HG03457 (cell line): ENCODE measurements around the gene RAMP2.
"Not testable (repeated sequence)": the region's sequence is repeated elsewhere in the genome, so short reads cannot be mapped to it uniquely, and the experiment has no call there.

Experiments
- ATAC-seq: cut with Tn5 transposase; IDR thresholded peaks from one replicate; pipeline ENCODE4 v1.9.1; 2021; ENCODE audit warnings: moderate number of reproducible peaks; ENCODE audit not compliant: unreplicated experiment

RAMP2 gene

GRCh38 chr17:42760652-42761581, at the start of gene RAMP2:
TSS of gene RAMP2 (plus strand) at chr17:42761227. CDS start at chr17:42761262, 35 bp downstream.
- ATAC-seq = no peak

DNA sequence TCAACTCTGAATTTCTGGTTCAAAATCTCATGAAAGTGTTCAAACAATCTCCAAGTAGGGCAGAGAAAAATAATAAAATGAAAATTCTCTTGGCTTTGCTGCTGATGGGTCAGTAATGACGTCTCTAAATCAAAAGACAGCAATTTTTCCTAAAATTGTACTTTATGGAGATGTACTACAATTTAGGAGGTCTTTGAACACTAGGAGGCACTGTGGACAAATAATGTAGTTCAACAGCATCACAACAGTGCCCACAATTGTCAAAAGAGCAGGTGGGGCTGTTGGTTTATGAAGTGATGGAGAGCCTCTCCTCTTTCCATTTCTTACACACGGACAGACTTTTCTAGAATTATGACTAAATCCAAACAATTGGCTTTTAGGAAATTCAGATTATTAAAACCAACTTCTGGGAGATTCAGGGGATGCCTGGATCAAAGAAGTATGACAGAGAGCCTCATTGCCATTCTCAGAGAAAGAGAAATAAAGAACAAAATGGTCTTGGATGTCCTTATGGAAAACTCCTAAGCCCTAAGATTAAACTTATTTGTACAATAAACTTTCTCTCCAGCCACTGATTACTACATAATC, 39.9 kb upstream of the RAMP2 start:
- no peak for ATAC-seq

DNA sequence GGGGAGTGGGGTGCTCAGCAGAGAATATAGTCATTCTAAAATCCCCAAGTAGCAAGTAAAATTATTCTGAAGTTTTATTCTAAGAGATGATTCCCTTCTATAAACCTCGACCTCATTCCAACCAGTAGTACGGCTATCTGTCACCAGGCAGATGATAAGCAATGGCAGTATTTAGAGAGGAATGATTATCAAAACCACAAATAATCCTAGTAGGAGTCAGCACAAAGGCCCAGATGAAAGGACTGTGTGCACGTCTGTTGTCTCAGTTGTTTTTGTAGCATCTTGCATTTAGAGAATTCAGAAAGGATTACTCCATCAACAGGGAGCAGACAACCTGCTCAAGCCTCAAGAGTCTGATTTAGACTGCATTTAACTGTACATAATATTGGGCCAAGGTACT, 37.4 kb upstream of the RAMP2 start:
- no peak for ATAC-seq

GRCh38 chr17:42725143-42725542, 35.9 kb upstream of the RAMP2 start:
- no peak for ATAC-seq

GRCh38 chr17:42740699-42741098, 20.3 kb upstream of the RAMP2 start:
- ATAC-seq = no peak

DNA sequence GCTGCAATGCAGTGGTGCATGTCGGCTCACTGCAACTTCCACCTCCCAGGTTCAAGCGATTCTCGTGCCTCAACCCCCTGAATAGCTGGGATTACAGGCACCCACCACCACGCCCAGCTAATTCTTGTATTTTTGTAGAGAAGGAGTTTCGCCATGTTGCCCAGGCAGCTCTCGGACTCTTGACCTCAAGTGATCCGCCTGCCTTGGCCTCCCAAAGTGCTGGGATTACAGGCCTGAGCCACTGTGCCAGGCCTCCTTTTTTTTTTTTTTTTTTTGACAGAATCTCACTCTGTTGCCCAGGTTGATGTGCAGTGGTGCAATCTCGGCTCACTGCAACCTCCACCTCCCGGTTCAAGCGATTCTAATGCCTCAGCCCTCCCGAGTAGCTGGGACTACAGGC, 18.1 kb upstream of the RAMP2 start:
- ATAC-seq = not testable (repeated sequence)

GRCh38 chr17:42743595-42744282, 17.3 kb upstream of the RAMP2 start:
- ATAC-seq = no peak

DNA sequence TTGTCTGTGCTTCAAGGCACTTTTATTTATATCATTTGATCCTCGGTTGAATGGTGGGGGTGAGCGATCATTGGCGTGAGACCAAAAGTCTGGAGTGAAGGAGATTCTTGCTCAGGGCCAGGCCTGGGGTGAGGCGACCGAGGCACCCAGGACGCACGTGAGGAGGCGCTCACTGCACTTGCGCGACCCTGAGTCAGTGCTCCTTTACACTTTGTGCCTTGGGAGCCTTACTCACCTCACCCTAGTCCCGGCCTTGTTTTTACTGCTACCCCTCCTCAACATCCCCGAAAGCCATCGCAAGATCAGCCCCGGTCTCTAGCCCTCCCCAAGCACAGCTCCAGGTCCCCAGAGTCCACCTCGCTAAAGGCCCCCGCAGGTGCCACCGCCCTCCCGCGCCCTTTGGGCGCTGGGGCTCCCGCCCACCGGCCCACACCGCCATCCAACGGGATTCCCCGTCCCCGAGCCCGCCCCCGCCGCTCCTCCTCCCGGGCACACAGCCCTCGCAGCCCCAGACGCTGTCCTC, 16.7 kb upstream of the RAMP2 start:
- ATAC-seq = peak; percentile 34

DNA sequence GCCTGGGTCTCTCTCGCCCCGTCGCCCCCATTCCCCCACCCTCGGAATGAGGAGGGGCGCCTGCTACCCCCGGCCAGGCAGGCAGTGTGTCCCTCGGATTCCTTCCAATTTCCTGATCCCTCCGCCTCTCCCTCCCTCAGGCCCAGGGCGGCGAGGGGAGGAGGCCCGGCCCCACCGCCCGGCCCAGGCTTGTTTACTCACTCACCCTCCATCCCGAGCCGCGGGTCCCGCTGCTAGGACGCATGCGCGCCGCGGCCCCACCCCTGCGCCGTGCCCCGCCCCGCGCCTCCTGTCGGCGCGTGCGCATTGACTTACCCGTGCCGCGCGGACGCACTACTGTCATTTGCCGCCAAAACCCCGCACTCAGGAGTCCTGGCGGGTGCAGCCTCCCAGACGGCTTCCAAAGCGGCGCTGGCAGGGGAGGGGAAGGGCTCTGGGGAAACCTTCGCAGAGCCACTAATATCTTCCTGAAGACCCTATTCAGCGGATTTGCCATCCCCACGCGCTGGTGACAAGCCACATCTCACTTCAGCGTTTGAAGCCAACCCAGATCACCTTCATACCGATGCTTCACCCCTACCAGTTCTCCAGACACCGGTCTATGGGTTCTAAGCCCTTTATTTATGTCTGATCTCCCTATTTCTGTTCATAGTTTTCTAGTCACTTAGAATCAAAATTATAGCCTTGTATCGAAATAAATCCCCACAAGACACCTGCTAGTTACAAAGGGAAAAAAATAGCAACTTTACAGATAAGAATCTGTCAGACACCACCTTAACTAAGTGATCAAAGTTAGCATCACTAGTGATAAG, 16.0 kb upstream of the RAMP2 start, which contains the start of gene EZH1:
EZH1 (minus strand) TSS at position 235 of the 812 bp plus-strand sequence. CDS start 16,099 bp downstream, outside the sequence.
- ATAC-seq = peak; percentile 72

- no peak for ATAC-seq
Measured at GRCh38 chr17:42748202-42748907, 12.7 kb upstream of the RAMP2 start.

DNA sequence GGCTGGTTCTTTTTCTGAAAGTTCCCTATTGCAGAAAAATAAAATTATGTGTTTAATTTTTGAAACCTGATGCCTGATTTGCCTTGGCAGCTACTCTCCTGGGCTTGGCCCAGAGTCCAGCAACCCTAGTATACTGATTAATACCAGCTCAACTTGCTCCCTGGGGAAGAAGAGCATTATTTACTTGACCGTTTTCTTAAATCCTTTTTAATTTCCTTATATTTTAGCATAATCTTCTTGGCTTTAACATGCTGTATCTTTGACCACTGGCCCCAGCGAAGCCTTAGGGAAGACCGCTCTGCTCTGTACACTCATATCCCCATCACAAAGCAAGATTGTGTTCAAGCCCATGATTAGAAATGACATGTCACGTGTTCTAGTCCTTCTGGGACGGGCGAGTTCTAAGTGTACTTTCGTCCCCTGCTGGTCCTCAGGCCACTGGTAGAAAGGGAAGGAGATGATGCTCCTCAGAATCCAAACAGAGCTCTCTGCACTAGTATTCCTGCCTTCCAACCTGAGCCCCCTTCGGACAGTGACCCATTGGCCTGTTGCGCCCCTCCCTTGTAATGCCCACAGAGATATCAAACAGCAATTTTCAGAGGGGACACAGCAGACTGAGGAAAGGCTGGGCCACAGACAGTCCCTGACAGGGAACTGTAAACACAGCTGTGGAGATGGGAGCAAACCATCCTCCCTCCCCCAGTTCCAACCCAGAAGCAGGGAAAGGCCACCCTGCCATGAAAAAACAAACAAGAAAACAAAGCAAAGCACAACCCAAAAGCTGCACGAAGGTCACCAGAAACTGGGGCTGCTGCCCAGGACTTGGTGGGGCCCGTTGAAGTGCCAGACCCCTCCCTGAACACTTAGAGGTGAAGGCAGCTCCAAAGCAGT, 11.9 kb upstream of the RAMP2 start:
- no peak for ATAC-seq

GRCh38 chr17:42750739-42751344, 10.2 kb upstream of the RAMP2 start:
- ATAC-seq = no peak

- no peak for ATAC-seq
Measured at GRCh38 chr17:42751628-42752027, 9.4 kb upstream of the RAMP2 start.

DNA sequence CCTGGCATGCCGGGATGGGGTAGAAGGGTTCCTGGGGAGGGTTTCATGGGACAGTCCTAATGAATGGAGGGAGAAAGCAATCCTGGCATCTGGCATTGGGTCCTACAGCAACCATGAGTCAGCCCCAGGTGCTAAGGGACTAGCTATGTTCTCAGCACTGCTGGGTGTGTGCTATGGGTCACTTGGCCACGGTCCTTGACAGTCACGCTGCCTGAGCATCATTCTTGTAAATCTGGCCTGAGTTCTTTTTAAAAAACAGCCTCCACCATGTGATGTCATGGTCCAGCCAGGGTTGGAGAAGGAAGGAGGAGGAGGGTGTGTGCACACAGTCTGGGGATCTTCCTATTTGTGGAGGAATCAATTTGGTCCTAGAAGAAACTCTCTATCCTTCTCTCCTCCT, 6.2 kb upstream of the RAMP2 start:
- ATAC-seq = no peak

DNA sequence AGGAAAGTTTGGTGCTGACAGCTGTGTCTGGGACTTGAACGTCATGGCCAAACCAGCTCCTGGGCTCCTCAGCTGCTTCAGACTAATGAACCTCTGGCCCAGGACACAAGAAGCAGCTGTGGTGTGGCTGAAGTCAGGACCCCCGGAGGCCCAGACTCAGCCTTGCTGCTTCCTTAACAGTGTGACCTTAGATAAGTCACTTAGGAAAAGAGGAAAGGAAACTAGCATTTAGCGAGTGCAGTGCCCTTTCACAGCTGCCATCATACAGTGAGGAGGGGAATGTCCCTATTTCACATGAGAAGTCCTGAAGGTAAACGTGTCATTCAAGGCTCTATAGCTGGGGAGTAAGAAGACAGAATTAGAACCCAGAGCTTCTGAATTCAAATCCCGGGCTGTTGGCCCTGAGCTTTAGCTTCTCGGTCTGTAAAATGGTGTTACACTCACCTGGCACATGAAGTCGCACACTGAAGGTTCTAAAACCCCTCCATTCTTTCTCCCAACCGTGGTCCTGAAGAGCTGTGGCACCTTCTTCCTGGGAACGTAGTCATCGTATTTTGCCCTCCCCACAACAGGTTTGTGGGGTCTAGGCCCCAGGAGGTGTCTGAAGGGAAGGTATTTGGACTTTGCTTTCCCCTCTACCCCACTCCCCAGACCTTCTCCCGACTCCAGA, 910 bp upstream of the RAMP2 start:
- no peak for ATAC-seq

- ATAC-seq = no peak
Measured at GRCh38 chr17:42761638-42762037, 611 bp downstream of the RAMP2 start.

- no peak for ATAC-seq
Measured at GRCh38 chr17:42766124-42766523, 5.1 kb downstream of the RAMP2 start.

GRCh38 chr17:42767512-42767911, 6.5 kb downstream of the RAMP2 start:
- ATAC-seq = no peak
